GM13976 (cell line): ENCODE measurements around the gene DNM1.

Experiments
- DNase-seq: peaks from one replicate; pipeline ENCODE4 v3.0.0; 2012; ENCODE audit warnings: low spot score
- in situ Hi-C: fragments of 300-500 bp; cut with MboI; formaldehyde crosslinking; loops from one replicate; pipeline ENCODE4 v1.12.0; 2022; ENCODE audit warnings: low sequenced_read_pairs, mixed read lengths, inconsistent platforms; ENCODE audit not compliant: unreplicated experiment
- TF ChIP-seq, protein P1 (sequence below): IDR thresholded peaks from 2 replicates; pipeline ENCODE4 v1.5.1; 2012; ENCODE audit warnings: borderline replicate concordance, mild to moderate bottlenecking; ENCODE audit not compliant: insufficient read depth; ENCODE audit errors: extremely low read depth, missing control alignments, control extremely low read depth

Gene DNM1

GRCh38 chr9:128257086-128257825 is 54.1 kb downstream of the DNM1 start:
- in situ Hi-C loops, result no loop called here
- no peak for DNase-seq
- TF ChIP-seq, protein P1, sequence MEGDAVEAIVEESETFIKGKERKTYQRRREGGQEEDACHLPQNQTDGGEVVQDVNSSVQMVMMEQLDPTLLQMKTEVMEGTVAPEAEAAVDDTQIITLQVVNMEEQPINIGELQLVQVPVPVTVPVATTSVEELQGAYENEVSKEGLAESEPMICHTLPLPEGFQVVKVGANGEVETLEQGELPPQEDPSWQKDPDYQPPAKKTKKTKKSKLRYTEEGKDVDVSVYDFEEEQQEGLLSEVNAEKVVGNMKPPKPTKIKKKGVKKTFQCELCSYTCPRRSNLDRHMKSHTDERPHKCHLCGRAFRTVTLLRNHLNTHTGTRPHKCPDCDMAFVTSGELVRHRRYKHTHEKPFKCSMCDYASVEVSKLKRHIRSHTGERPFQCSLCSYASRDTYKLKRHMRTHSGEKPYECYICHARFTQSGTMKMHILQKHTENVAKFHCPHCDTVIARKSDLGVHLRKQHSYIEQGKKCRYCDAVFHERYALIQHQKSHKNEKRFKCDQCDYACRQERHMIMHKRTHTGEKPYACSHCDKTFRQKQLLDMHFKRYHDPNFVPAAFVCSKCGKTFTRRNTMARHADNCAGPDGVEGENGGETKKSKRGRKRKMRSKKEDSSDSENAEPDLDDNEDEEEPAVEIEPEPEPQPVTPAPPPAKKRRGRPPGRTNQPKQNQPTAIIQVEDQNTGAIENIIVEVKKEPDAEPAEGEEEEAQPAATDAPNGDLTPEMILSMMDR, result no peak

- DNase-seq, result no peak
- in situ Hi-C loops, result no loop called here
- TF ChIP-seq, protein P1, result no peak
Measured at GRCh38 chr9:128257907-128258306, 54.7 kb downstream of the DNM1 start.

GRCh38 chr9:128258326-128258725 is 55.1 kb downstream of the DNM1 start:
- in situ Hi-C loops, result no loop called here
- TF ChIP-seq, protein P1, result no peak
- DNase-seq, result no peak

GRCh38 chr9:128259156-128259555 is 56.0 kb downstream of the DNM1 start:
- no peak for DNase-seq
- TF ChIP-seq, protein P1, result no peak
- in situ Hi-C loops, result no loop called here

- TF ChIP-seq, protein P1, result no peak
- in situ Hi-C loops, result no loop called here
- DNase-seq, result no peak
Measured at GRCh38 chr9:128260340-128260739, 57.2 kb downstream of the DNM1 start.

GRCh38 chr9:128262687-128263086 is 59.5 kb downstream of the DNM1 start:
- in situ Hi-C loops, result no loop called here
- no peak for DNase-seq
- TF ChIP-seq, protein P1, result no peak

GRCh38 chr9:128265348-128265847 is 62.2 kb downstream of the DNM1 start:
- no peak for DNase-seq
- TF ChIP-seq, protein P1, result no peak
- in situ Hi-C loops, result no loop called here
